HepG2 (cell line): ENCODE results near the gene NPDC1. TPM values are rescaled to one million over a fixed set of nuclear protein-coding genes. Genes with fewer than 3 reads are reported as not detected.

Experiments used
- BORCS8-MEF2B ChIP-seq: sonication (generic); formaldehyde crosslinking; IDR thresholded peaks from 2 replicates; pipeline ENCODE4 v1.8.0; 2022; ENCODE audit warnings: mild to moderate bottlenecking, missing genetic modification reagents
- GABPB1 ChIP-seq: IDR thresholded peaks from 2 replicates; pipeline ENCODE4 v1.6.1; 2016; ENCODE audit warnings: mild to moderate bottlenecking, missing genetic modification reagents, moderate library complexity, missing compliant biosample characterization
- HES4 ChIP-seq: sonication (generic); formaldehyde crosslinking; IDR thresholded peaks from 2 replicates; pipeline ENCODE4 v1.9.0; 2021; ENCODE audit warnings: mild to moderate bottlenecking, missing genetic modification reagents, borderline replicate concordance
- KDM5B ChIP-seq: sonication (generic); formaldehyde crosslinking; IDR thresholded peaks from 2 replicates; pipeline ENCODE4 v1.4.0; 2020; ENCODE audit warnings: missing genetic modification reagents, mild to moderate bottlenecking, borderline replicate concordance
- MXD1 ChIP-seq: sonication (generic); formaldehyde crosslinking; IDR thresholded peaks from 2 replicates; pipeline ENCODE4 v1.4.0; 2020; ENCODE audit warnings: mild to moderate bottlenecking, missing genetic modification reagents
- PHF8 ChIP-seq: sonication (generic); formaldehyde crosslinking; IDR thresholded peaks from 2 replicates; pipeline ENCODE4 v1.5.0; 2020; ENCODE audit warnings: missing genetic modification reagents
- PLSCR1 ChIP-seq: sonication (generic); formaldehyde crosslinking; IDR thresholded peaks from 2 replicates; pipeline ENCODE4 v1.5.0; 2020; ENCODE audit warnings: missing genetic modification reagents, mild to moderate bottlenecking, borderline replicate concordance
- RFXAP ChIP-seq: sonication (generic); formaldehyde crosslinking; IDR thresholded peaks from 2 replicates; pipeline ENCODE4 v1.4.0; 2020; ENCODE audit warnings: missing genetic modification reagents, borderline replicate concordance
- SALL1 ChIP-seq: sonication (generic); formaldehyde crosslinking; IDR thresholded peaks from 2 replicates; pipeline ENCODE4 v1.8.0; 2022; ENCODE audit warnings: mild to moderate bottlenecking, missing genetic modification reagents
- SP4 ChIP-seq: sonication (generic); formaldehyde crosslinking; IDR thresholded peaks from 2 replicates; pipeline ENCODE4 v1.8.1; 2023; ENCODE audit warnings: mild to moderate bottlenecking, missing genetic modification reagents
- ZNF205 ChIP-seq: IDR thresholded peaks from 2 replicates; pipeline ENCODE4 v1.6.1; 2018; ENCODE audit warnings: missing biosample characterization, missing genetic modification reagents
- ZNF597 ChIP-seq: sonication (generic); formaldehyde crosslinking; IDR thresholded peaks from 2 replicates; pipeline ENCODE4 v1.5.0; 2020; ENCODE audit warnings: missing genetic modification reagents
- ZNF746 ChIP-seq: sonication (generic); formaldehyde crosslinking; IDR thresholded peaks from 2 replicates; pipeline ENCODE4 v1.8.0; 2022; ENCODE audit warnings: mild to moderate bottlenecking, missing genetic modification reagents
- ZNF777 ChIP-seq: sonication (generic); formaldehyde crosslinking; IDR thresholded peaks from 2 replicates; pipeline ENCODE4 v1.4.0; 2020; ENCODE audit warnings: missing genetic modification reagents
- polyA plus RNA-seq, 8 experiments: library from polyadenylated mRNA; depleted of rRNA in 3 of 8; stranded (reverse) in 7 of 8; unstranded in 1 of 8; fragments of >200 nt; fragmentation: Illumina TruSeq in 4 of 8; extraction: Trizol in 4 of 8; gene quantifications; 2 replicates each; pipeline versions ENCODE4 v1.2.1 to v1.2.3, GENCODE V29; 2011 to 2016; ENCODE audit warnings: low read depth in 4 of 8, missing spikeins in 1 of 8, mixed read lengths in 1 of 8; ENCODE audit not compliant: insufficient read depth in 1 of 8
- total RNA-seq, 5 experiments: library from RNA; depleted of rRNA; stranded (reverse); fragments of >200 nt; fragmentation: Illumina TruSeq; extraction: Trizol; gene quantifications; 2 replicates each; pipeline ENCODE4 v1.2.3, GENCODE V29; 2016; ENCODE audit warnings: low read depth in 1 of 5
- TF ChIP-seq, protein P1 (sequence below): sonication (generic); formaldehyde crosslinking; IDR thresholded peaks from 2 replicates; pipeline ENCODE4 v1.5.0; 2020; ENCODE audit warnings: mild to moderate bottlenecking, missing genetic modification reagents
- TF ChIP-seq, protein P2 (sequence below): sonication (generic); formaldehyde crosslinking; IDR thresholded peaks from 2 replicates; pipeline ENCODE4 v1.5.0; 2020; ENCODE audit warnings: mild to moderate bottlenecking, missing genetic modification reagents, borderline replicate concordance

Gene NPDC1
- total and polyA plus RNA-seq, 2 of the 13 experiments (the other 11 are each of a cell fraction or from before 2014, with no cell fraction given): 0.84 to 5.4 TPM

GRCh38 chr9:136991993-136992818 is 53.8 kb downstream of the NPDC1 start, which contains the start of gene PAXX (continued):
- TF ChIP-seq ZNF597 (CRISPR knock-in tag) (no peak), ZNF205 (CRISPR knock-in tag) (0 out of 2 replicates have a peak, but pooled peaks have one; percentile 35), SP4 (CRISPR knock-in tag) (peak; percentile 60; the same call in 1 of the 2 replicates), MXD1 (CRISPR knock-in tag) (peak; percentile 61; the same call in 1 of the 2 replicates), SALL1 (CRISPR knock-in tag) (peak; percentile 45; the same call in 1 of the 2 replicates), PHF8 (CRISPR knock-in tag) (peak; percentile 75), RFXAP (CRISPR knock-in tag) (peak; percentile 66; the same call in 1 of the 2 replicates), PLSCR1 (CRISPR knock-in tag) (no peak), ZNF746 (0 out of 2 replicates have a peak, but pooled peaks have one; percentile 17), HES4 (CRISPR knock-in tag) (peak; percentile 50; the same call in 1 of the 2 replicates), GABPB1 (peak; percentile 79), BORCS8-MEF2B (CRISPR knock-in tag) (peak; percentile 58; the same call in 1 of the 2 replicates), ZNF777 (peak; percentile 44), KDM5B (CRISPR knock-in tag) (peak; percentile 69; the same call in 1 of the 2 replicates)
- TF ChIP-seq, protein P1, sequence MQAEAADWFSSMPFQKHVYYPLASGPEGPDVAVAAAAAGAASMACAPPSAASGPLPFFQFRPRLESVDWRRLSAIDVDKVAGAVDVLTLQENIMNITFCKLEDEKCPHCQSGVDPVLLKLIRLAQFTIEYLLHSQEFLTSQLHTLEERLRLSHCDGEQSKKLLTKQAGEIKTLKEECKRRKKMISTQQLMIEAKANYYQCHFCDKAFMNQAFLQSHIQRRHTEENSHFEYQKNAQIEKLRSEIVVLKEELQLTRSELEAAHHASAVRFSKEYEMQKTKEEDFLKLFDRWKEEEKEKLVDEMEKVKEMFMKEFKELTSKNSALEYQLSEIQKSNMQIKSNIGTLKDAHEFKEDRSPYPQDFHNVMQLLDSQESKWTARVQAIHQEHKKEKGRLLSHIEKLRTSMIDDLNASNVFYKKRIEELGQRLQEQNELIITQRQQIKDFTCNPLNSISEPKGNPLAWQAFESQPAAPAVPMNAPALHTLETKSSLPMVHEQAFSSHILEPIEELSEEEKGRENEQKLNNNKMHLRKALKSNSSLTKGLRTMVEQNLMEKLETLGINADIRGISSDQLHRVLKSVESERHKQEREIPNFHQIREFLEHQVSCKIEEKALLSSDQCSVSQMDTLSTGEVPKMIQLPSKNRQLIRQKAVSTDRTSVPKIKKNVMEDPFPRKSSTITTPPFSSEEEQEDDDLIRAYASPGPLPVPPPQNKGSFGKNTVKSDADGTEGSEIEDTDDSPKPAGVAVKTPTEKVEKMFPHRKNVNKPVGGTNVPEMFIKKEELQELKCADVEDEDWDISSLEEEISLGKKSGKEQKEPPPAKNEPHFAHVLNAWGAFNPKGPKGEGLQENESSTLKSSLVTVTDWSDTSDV (CRISPR knock-in tag): peak; percentile 22; the same call in 1 of the 2 replicates
- TF ChIP-seq, protein P2, sequence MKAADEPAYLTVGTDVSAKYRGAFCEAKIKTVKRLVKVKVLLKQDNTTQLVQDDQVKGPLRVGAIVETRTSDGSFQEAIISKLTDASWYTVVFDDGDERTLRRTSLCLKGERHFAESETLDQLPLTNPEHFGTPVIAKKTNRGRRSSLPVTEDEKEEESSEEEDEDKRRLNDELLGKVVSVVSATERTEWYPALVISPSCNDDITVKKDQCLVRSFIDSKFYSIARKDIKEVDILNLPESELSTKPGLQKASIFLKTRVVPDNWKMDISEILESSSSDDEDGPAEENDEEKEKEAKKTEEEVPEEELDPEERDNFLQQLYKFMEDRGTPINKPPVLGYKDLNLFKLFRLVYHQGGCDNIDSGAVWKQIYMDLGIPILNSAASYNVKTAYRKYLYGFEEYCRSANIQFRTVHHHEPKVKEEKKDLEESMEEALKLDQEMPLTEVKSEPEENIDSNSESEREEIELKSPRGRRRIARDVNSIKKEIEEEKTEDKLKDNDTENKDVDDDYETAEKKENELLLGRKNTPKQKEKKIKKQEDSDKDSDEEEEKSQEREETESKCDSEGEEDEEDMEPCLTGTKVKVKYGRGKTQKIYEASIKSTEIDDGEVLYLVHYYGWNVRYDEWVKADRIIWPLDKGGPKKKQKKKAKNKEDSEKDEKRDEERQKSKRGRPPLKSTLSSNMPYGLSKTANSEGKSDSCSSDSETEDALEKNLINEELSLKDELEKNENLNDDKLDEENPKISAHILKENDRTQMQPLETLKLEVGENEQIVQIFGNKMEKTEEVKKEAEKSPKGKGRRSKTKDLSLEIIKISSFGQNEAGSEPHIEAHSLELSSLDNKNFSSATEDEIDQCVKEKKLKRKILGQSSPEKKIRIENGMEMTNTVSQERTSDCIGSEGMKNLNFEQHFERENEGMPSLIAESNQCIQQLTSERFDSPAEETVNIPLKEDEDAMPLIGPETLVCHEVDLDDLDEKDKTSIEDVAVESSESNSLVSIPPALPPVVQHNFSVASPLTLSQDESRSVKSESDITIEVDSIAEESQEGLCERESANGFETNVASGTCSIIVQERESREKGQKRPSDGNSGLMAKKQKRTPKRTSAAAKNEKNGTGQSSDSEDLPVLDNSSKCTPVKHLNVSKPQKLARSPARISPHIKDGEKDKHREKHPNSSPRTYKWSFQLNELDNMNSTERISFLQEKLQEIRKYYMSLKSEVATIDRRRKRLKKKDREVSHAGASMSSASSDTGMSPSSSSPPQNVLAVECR (CRISPR knock-in tag): peak; percentile 68
